A673 (cell line): ENCODE measurements around the gene VTN. TPM values are rescaled to one million over a fixed set of nuclear protein-coding genes. Genes with fewer than 3 reads are reported as not detected.

Source experiments
- BruUV-seq: library from RNA; stranded (reverse); fragments of 400-500 nt; replicated peaks from 2 replicates; lab custom pipeline; 2021; lab: Mats Ljungman, UMichigan
- CTCF ChIA-PET: fragments of 300-600 bp; sonication (Branson Sonifier 250); formaldehyde crosslinking; loops from one replicate; lab custom pipeline; 2022; ENCODE audit warnings: antibody characterized with exemption; lab: Charles Lee
- POLR2A ChIA-PET: fragments of 300-600 bp; sonication (Branson Sonifier 250); formaldehyde crosslinking; loops from one replicate; lab custom pipeline; 2022; ENCODE audit warnings: antibody characterized with exemption; ENCODE audit not compliant: low non-redundant PET; lab: Charles Lee
- DNase-seq: peaks from one replicate; pipeline ENCODE4 v3.0.0-alpha.2; 2015; ENCODE audit warnings: low spot score
- H3K27ac ChIP-seq: fragments of 200-600 bp; sonication (generic); 2 replicates; pipeline ENCODE4 v1.5.1; 2016; ENCODE audit warnings: mixed run types, low read depth, mild to moderate bottlenecking, mixed read lengths, antibody characterized with exemption, low read length; ENCODE audit not compliant: poor library complexity, severe bottlenecking
- H3K27me3 ChIP-seq: fragments of 200-600 bp; sonication (generic); replicated peaks from 2 replicates; pipeline ENCODE4 v1.6.1; 2017; ENCODE audit warnings: mixed run types, low read depth, mild to moderate bottlenecking, mixed read lengths, antibody characterized with exemption, low read length; ENCODE audit not compliant: insufficient read depth, poor library complexity
- H3K36me3 ChIP-seq: fragments of 200-600 bp; sonication (generic); 2 replicates; pipeline ENCODE4 v1.6.1; 2016; ENCODE audit warnings: mixed run types, mild to moderate bottlenecking, mixed read lengths, antibody characterized with exemption, low read length; ENCODE audit not compliant: insufficient read depth, poor library complexity, severe bottlenecking
- H3K4me1 ChIP-seq: fragments of 200-600 bp; sonication (generic); 2 replicates; pipeline ENCODE4 v1.6.1; 2017; ENCODE audit warnings: mixed run types, mild to moderate bottlenecking, mixed read lengths, antibody characterized with exemption, low read length; ENCODE audit not compliant: insufficient read depth, poor library complexity, severe bottlenecking
- H3K4me3 ChIP-seq: fragments of 200-600 bp; sonication (generic); 2 replicates; pipeline ENCODE4 v1.5.1; 2016; ENCODE audit warnings: low read depth, mixed run types, mild to moderate bottlenecking, mixed read lengths, low read length; ENCODE audit not compliant: poor library complexity, severe bottlenecking
- H3K9me3 ChIP-seq: fragments of 200-600 bp; sonication (generic); 2 replicates; pipeline ENCODE4 v1.6.1; 2016; ENCODE audit warnings: mixed run types, low read depth, mild to moderate bottlenecking, mixed read lengths, antibody characterized with exemption, low read length; ENCODE audit not compliant: poor library complexity, severe bottlenecking
- EZH2 ChIP-seq: fragments of 200-600 bp; sonication (generic); IDR thresholded peaks from 2 replicates; pipeline ENCODE4 v1.6.1; 2017; ENCODE audit warnings: borderline replicate concordance, low read depth, mild to moderate bottlenecking, mixed read lengths, antibody characterized with exemption, low read length; ENCODE audit not compliant: poor library complexity, severe bottlenecking
- intact Hi-C: fragments of 100-400 bp; cut with micrococcal nuclease; formaldehyde crosslinking; loops from one replicate; pipeline ENCODE4 v1.10.0; 2022; ENCODE audit not compliant: unreplicated experiment
- total RNA-seq: library from RNA; stranded (reverse); gene quantifications from 2 replicates; pipeline ENCODE4 v1.2.3, GENCODE V29; 2021
- TF ChIP-seq, protein P1 (sequence below): fragments of 300-800, 200-600 bp; sonication (generic); conservative IDR thresholded peaks from 2 replicates; pipeline ENCODE4 v1.5.1; 2017; ENCODE audit warnings: low read depth, mild to moderate bottlenecking, antibody characterized with exemption, low read length, moderate library complexity, mixed read lengths

VTN gene
- total RNA-seq, 1 experiment from 2014 or later, result 0.26 TPM

DNA sequence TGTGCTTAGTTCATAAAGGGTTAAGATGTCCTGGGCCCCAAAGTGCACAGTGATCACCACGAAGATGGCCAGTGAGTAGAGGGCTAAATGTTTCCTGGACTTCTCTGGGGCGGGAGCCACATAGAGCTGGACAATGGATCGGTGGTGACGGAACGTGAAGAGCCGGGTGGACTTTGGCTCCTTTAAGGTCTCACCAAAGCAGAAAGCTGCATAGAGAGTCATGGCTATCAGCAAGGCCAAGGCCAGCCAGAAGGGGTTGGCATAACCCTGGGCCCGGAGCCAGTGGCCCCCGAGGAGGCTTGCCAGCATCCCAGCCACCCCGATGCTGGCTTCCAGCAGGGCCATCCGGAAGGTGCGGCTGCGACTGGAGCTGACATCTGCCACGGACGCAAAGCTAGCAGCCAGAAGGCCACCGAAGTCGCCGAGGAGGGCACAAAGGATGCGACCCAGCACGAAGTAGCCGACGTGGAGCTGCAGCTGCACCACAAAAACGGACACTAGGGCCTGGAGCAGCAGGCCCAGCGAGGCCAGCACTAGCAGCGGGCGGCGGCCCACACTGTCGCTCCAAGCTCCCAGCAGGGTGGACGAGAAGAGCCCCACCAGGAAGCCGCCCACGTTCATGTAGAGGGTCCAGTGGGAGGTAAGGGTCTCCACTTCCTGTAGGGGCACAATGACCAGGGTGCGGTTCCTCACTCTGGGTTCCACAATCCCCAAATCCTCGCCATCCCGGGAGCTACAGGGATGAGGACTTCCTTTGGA is 34.9 kb upstream of the VTN start:
- ChIA-PET POLR2A (no interaction called here), CTCF (interaction anchor here (1.7 kb wide), 1 partner anchor 12 kb away, joined by 9 read pairs; no protein-coding TSS in a partner anchor)
- Histone ChIP-seq H3K27ac (no peak overlapping the region), H3K4me3 (peak overlapping the region; percentile 64), H3K9me3 (no peaks in the 10 kb centered on the region), H3K36me3 (no peaks in the 10 kb centered on the region), H3K27me3 (no peaks in the 10 kb centered on the region), H3K4me1 (peaks cover 7% of the 10 kb centered on the region)
- intact Hi-C loops, result no loop called here
- TF ChIP-seq, protein P1, sequence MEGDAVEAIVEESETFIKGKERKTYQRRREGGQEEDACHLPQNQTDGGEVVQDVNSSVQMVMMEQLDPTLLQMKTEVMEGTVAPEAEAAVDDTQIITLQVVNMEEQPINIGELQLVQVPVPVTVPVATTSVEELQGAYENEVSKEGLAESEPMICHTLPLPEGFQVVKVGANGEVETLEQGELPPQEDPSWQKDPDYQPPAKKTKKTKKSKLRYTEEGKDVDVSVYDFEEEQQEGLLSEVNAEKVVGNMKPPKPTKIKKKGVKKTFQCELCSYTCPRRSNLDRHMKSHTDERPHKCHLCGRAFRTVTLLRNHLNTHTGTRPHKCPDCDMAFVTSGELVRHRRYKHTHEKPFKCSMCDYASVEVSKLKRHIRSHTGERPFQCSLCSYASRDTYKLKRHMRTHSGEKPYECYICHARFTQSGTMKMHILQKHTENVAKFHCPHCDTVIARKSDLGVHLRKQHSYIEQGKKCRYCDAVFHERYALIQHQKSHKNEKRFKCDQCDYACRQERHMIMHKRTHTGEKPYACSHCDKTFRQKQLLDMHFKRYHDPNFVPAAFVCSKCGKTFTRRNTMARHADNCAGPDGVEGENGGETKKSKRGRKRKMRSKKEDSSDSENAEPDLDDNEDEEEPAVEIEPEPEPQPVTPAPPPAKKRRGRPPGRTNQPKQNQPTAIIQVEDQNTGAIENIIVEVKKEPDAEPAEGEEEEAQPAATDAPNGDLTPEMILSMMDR, result no peak
- no peak for TF ChIP-seq EZH2
- BruUV-seq, result no TSS peak
- DNase-seq, result no peak

DNA sequence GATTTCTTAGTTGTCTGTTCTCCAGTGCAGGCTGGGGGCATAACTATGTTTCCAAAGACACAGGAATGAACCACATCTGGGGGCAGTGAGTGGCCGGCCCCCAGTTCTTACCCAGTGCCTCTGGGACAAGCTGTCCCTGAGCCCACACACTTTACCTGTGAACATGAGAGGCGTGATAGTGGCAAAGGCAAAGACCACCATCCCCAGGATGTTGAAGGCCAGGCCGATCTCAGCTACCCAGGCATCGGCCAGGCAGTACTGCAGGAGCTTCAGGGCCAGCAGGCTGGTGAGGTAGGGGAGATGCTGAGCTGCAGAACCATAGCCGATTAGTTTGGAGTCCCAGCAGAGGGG is 34.3 kb upstream of the VTN start:
- BruUV-seq, result no TSS peak
- Histone ChIP-seq H3K27me3 (no peaks in the 10 kb centered on the region), H3K9me3 (no peaks in the 10 kb centered on the region), H3K4me3 (no peak overlapping the region), H3K4me1 (peaks cover 7% of the 10 kb centered on the region), H3K36me3 (no peaks in the 10 kb centered on the region), H3K27ac (no peak overlapping the region)
- TF ChIP-seq, protein P1, result no peak
- no peak for TF ChIP-seq EZH2
- intact Hi-C loops, result no loop called here
- CTCF ChIA-PET, result interaction anchor here (1.0 kb wide), 1 partner anchor 12 kb away, joined by 4 read pairs; no protein-coding TSS in a partner anchor
- POLR2A ChIA-PET, result no interaction called here
- no peak for DNase-seq

DNA sequence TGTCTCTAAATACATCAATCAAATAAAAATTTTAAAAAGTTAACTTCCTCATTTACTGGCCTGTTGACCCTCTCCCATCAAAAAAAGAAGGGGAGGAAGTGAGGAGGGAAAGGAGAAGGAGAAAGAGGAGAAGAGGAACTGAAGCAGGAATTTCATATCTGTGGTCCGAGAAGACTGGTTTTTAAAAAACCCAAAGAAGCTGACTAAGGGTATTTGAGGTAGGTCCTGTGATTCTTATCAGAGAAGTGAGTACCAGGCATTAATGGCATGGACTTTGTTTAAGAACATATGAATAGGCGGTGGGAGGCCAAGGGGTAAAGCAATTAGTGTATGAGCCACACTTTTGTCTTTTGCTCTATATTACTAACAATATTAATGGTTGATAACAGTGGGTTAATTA is 33.9 kb upstream of the VTN start:
- H3K4me3 ChIP-seq, result no peak overlapping the region
- BruUV-seq, result no TSS peak
- H3K4me1 ChIP-seq, result peaks cover 7% of the 10 kb centered on the region
- no peak for DNase-seq
- TF ChIP-seq, protein P1, result no peak
- TF ChIP-seq EZH2, result no peak
- no peaks in the 10 kb centered on the region for H3K36me3 ChIP-seq
- H3K27ac ChIP-seq, result no peak overlapping the region
- ChIA-PET POLR2A (no interaction called here), CTCF (interaction anchor here (1.0 kb wide), 1 partner anchor 13 kb away, joined by 4 read pairs; no protein-coding TSS in a partner anchor)
- intact Hi-C loops, result no loop called here
- no peaks in the 10 kb centered on the region for H3K27me3 ChIP-seq
- no peaks in the 10 kb centered on the region for H3K9me3 ChIP-seq
